GM21723 (cell line): ENCODE results near the gene PDE4DIP.
"Not testable (repeated sequence)": the region's sequence is repeated elsewhere in the genome, so short reads cannot be mapped to it uniquely, and the experiment has no call there.

Source experiments
- ATAC-seq: cut with Tn5 transposase; IDR thresholded peaks from one replicate; pipeline ENCODE4 v1.9.1; 2021; ENCODE audit warnings: mild to moderate bottlenecking, moderate library complexity; ENCODE audit not compliant: unreplicated experiment

The PDE4DIP gene

GRCh38 chr1:148844220-148844619 lies at the start of gene PDE4DIP:
Gene PDE4DIP, plus strand, starts transcription at chr1:148844428. Its CDS starts 347 bp downstream, at chr1:148844775.
- ATAC-seq, result not testable (repeated sequence)

DNA sequence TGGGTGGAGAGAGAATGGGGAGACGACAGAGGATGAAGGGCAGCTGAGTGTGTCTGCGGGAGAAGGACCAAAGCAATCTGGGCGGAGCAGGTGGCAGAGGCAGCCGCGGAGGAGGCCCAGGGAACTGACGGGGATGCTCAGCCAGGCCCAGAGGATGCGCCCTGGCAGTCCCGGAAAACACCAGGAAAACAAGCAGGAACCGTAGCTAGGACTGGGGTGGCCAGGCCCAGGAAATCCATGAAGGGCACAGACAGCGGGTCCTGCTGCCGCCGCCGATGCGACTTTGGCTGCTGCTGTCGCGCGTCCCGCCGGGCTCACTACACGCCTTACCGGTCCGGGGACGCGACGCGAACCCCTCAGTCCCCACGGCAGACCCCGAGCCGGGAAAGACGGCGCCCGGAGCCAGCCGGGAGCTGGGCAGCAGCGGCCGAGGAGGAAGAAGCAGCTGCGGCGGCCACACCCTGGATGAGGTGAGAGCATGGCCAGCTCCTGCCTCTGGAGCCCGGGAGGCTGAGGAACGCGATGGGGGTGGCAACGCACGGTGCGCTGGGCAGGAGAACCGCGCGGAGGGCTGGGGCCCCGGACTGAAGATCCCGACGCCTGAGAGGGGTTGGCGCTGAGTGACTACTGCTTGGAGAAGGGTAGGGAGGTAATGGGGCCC lies 35.8 kb upstream of the PDE4DIP start:
- not testable (repeated sequence) for ATAC-seq

GRCh38 chr1:148808929-148809283 lies 35.3 kb upstream of the PDE4DIP start:
- ATAC-seq, result not testable (repeated sequence)

DNA sequence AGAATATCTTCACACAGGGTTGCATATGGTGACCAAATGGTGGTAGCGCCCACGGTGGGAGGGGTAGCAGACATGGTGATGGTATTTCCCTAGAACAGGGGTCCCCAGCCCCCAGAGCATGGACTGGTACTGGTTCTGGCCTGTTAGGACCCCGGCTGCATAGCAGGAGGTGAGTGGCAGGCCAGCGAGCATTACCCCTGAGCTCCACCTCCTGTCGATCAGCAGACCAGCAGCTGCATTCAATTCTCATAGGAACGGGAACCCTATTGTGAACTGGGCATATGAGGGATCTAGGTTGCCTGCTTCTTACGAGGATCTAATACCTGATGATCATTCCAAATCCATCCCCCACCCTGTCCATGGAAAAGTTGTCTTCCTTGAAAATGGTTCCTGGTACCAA lies 22.0 kb upstream of the PDE4DIP start:
- not testable (repeated sequence) for ATAC-seq

DNA sequence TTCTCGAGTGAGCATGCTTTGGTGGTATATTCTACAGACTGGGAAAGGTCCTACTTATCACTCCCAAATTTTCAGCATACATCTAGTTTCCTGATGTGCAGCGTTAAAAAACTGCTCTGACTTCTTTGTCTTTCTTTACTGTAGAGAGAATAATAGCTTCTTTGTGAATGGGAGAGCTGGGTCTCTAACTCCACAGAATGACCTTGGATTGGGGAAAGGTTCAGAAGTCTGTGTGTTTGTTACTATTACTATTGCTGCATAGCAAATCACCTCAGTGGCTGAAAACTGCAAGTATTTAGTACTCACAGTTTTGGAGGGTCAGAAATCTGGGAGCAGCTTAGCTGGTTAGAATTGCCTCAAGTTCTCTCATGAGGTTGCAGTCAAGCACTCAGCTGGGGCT lies 20.4 kb upstream of the PDE4DIP start:
- ATAC-seq, result not testable (repeated sequence)

GRCh38 chr1:148825029-148825428 lies 19.2 kb upstream of the PDE4DIP start:
- not testable (repeated sequence) for ATAC-seq

DNA sequence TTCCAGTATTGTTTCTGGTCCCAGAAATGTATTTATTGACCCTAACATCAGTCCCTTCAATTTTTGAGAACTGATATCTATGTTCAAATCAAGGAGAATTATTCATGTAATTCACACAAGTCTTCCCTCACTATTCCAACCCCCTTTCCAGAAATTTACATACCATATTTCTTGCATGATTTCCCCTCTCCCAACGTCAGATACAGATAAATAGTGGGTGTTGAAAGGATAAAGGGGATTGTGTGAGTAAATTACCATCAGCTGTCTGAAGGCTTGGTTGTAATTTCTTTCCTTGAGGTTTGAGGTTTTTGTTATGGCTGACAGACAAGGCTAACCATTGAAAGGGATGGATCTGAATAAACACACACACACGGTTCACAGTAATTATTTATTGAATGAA lies 15.7 kb upstream of the PDE4DIP start:
- ATAC-seq, result not testable (repeated sequence)

GRCh38 chr1:148828962-148829361 lies 15.3 kb upstream of the PDE4DIP start:
- not testable (repeated sequence) for ATAC-seq

- not testable (repeated sequence) for ATAC-seq
These were observed 14.9 kb upstream of the PDE4DIP start for GRCh38 chr1:148829365-148829764.

DNA sequence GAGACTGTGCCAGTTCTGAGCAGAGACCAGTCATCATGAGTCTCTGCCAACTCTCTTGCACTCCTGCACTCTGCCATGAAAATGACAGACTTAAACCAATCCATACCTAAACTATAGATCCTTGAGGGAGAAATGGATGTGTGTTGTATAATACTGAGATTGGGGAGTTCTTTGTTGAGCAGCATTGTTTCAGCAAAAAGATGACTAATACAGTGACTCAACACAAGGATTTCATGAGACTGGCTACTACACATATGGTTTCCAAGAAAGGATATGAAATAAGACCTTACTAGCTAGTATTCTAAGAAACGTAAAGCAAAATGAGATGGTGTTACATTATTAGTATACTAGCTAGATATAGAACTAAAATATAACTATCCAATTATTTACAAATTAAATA lies 3.0 kb upstream of the PDE4DIP start:
- not testable (repeated sequence) for ATAC-seq

- ATAC-seq, result not testable (repeated sequence)
These were observed 423 bp downstream of the PDE4DIP start for GRCh38 chr1:148844651-148845050.

DNA sequence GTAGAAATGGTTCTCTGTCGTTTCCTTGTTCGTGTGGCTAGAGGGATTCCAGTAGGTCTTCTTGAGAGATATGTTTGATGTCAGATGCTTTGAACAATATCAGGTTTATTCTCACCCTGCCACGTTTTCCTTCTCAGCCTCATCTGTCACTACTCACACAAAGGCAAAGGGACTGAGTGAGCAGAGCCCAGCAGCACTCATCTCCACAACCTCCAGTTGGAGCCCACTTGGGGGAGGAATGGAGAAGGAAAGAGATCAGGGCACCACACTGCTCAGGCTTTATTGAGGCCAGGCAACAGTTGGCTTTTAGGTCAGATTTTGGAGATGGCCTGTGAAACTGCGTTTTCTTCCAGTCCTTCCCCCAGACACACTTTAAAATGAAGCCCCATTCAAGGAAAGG lies 840 bp downstream of the PDE4DIP start:
- not testable (repeated sequence) for ATAC-seq

DNA sequence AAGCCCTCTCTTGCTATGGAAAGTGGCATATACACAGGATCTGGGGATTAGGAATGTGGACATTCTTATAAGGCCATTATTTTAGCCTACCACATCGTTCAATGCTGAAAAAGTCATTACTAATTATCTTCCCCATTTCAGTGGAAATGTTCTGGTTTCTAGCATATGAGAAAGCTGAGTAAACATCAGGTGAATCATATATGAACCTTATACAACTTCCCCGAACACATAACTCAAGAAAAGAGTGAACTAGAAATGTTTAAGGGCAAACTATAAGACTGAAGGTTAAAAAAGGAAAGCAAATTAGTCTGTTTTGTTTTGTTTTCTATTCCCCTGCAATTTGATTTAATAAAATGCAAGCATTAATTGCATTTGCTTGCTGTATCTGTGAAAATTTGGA lies 6.1 kb downstream of the PDE4DIP start:
- ATAC-seq, result not testable (repeated sequence)

GRCh38 chr1:148850840-148851239 lies 6.6 kb downstream of the PDE4DIP start:
- not testable (repeated sequence) for ATAC-seq

- ATAC-seq, result not testable (repeated sequence)
These were observed 7.5 kb downstream of the PDE4DIP start for GRCh38 chr1:148851684-148852083.

- ATAC-seq, result not testable (repeated sequence)
These were observed 9.1 kb downstream of the PDE4DIP start for GRCh38 chr1:148853363-148853762.

DNA sequence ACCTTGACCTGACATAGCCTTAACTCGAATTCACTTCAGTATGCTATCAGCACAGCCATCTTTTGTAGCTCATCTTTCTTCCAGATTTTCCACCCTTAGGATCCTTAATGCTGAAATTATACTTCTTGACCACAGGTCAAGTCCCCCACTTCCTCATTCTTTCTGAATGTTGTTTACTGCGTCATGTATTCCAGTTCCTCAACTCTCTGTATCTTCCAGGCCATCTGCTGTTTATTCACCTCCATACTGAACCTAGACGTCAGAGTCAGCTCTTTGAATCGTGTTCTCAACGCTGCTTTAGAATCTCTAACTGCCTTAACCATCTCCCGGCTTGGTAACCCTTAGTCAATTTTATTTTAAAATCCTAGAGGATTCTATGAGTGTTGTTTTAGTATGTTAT lies 9.8 kb downstream of the PDE4DIP start:
- ATAC-seq, result not testable (repeated sequence)

DNA sequence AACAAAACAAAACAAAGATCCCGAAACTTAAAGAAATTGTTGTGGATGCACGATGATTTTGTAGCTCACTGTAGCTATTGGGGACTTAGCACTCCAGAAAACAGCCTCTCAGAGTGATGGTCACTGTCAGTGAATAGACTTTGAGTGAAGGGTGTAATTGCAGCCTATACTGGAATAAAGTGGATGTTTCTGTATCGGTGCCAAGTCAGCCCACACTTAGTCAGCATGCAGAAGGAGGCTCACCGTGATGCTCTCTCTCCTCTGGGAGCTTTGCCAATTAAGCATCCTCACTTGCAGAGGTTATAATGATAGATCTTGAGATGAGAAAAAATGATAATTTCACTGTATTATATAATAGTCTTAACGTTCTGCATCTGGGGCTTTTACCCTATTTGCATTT lies 11.1 kb downstream of the PDE4DIP start:
- ATAC-seq, result not testable (repeated sequence)

DNA sequence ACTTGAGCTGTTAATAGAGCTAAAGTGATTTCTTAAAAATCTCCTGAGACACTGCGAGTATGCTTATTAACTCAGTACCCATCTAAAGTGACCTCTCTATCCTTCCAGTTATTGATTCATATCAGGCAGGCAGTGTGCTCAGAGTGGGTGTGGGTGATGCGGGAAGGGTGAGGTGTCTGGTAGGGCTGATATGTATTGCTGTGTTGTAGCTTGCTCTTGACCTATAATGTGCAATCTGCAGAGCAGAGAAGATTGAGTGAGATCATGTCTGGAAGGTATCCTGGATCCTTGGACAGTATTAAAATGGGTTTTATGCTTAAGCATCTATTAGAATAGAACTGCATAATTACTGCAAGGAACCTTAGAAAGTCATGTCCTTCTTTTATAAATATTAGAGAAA lies 15.8 kb downstream of the PDE4DIP start:
- ATAC-seq, result not testable (repeated sequence)

DNA sequence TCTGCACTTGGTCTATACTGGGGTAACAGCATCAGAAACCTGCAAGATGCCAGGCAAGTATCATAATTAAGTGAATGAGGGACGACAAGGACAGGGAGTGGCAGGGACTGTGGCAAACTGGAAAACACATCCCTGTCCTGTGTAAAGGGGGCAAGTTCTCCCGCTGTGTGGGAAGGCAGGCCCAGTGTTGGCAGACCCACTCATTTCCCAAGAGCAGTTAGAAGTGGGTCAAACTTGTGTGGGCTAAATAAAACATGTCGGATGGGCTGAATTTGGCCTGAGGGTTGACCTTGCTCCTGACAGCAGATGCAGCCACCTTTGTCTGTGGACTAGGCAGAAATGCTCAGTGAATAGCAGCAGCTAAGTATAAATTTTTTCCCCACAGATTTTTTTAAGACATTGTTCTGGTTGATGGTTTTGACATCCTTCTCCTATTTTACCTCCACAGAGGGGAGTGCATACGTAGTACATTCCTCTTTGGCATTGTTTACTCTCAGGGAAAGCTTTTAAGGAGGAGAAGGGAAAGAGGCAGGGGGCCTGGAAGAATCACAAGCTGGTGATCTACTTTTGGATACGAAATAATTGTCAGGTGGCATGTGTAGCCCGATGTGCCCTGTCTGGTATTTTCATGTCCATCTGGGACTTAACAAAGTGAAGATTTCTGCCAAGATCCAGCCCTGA lies 16.5 kb downstream of the PDE4DIP start:
- ATAC-seq, result not testable (repeated sequence)

- ATAC-seq, result not testable (repeated sequence)
These were observed 18.4 kb downstream of the PDE4DIP start for GRCh38 chr1:148862590-148862989.

DNA sequence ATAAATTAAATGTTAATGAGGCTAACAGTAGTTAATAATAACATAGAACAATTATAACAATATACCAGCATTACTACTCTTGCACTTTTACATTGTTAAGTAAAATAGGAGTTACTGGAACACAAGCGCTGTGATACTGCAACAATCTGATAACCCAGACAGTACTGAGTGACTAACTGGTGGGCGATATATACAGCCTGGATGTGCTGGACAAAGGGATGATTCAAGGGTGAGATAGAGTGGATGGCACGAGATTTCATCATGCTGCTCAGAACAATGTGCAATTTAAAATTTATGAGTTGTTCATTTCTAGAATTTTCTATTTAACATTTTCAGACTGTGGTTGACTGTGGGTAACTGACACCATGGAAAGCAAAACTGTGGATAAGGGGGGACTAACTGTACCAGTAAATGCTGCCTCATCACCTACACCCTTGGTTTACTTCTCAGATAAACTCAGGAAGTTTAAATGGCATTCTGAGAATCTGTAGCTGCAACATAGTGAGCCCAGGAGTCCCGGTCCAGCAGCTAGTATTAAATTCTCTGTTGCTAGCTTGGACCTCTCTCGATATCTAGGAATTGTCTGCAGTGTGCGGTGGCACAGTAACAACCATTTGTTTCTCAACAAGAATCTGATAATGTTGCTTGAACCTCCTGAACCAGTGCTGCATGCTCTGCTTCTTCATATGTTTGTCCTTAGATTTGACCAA lies 24.9 kb downstream of the PDE4DIP start:
- ATAC-seq, result not testable (repeated sequence)
